Ishikawa (cell line): ENCODE results near the gene PPFIBP2.

ENCODE experiments used
- CEBPB ChIP-seq: IDR thresholded peaks from 2 replicates; pipeline ENCODE4 v1.6.1; 2012
- CREB1 ChIP-seq: IDR thresholded peaks from 2 replicates; pipeline ENCODE4 v1.6.1; 2012; ENCODE audit warnings: low read depth
- EGR1 ChIP-seq: IDR thresholded peaks from 2 replicates; pipeline ENCODE4 v1.6.1; 2012
- EP300 ChIP-seq: IDR thresholded peaks from 2 replicates; pipeline ENCODE4 v1.6.1; 2012; ENCODE audit warnings: borderline replicate concordance
- FOXM1 ChIP-seq: IDR thresholded peaks from 2 replicates; pipeline ENCODE4 v1.6.1; 2012; ENCODE audit warnings: low read depth, borderline replicate concordance
- MAX ChIP-seq: IDR thresholded peaks from 2 replicates; pipeline ENCODE4 v1.6.1; 2012
- NFIC ChIP-seq: IDR thresholded peaks from 2 replicates; pipeline ENCODE4 v1.6.1; 2012
- RAD21 ChIP-seq: IDR thresholded peaks from 2 replicates; pipeline ENCODE4 v1.6.1; 2012; ENCODE audit warnings: low read depth
- REST ChIP-seq: IDR thresholded peaks from 2 replicates; pipeline ENCODE4 v1.6.1; 2012; ENCODE audit warnings: low read depth, mild to moderate bottlenecking
- TAF1 ChIP-seq: IDR thresholded peaks from 2 replicates; pipeline ENCODE4 v1.6.1; 2012; ENCODE audit warnings: low read depth, mild to moderate bottlenecking
- TCF12 ChIP-seq: IDR thresholded peaks from 2 replicates; pipeline ENCODE4 v1.6.1; 2012; ENCODE audit warnings: low read depth
- TEAD4 ChIP-seq: IDR thresholded peaks from 2 replicates; pipeline ENCODE4 v1.6.1; 2012
- USF1 ChIP-seq: IDR thresholded peaks from 2 replicates; pipeline ENCODE4 v1.6.1; 2012
- YY1 ChIP-seq: IDR thresholded peaks from 2 replicates; pipeline ENCODE4 v1.6.1; 2012; ENCODE audit warnings: low read depth
- ZBTB7A ChIP-seq: IDR thresholded peaks from 2 replicates; pipeline ENCODE4 v1.6.1; 2012; ENCODE audit warnings: low read depth

Gene PPFIBP2

GRCh38 chr11:7597620-7598019 is 83.8 kb downstream of the PPFIBP2 start:
- TF ChIP-seq CREB1 (no peak), CEBPB (no peak), USF1 (no peak), TEAD4 (peak; percentile 50), TCF12 (peak; percentile 85), ZBTB7A (no peak), RAD21 (peak; percentile 31; the same call in 1 of the 2 replicates), YY1 (no peak), EGR1 (no peak), EP300 (peak; percentile 67; the same call in 1 of the 2 replicates), REST (no peak), TAF1 (no peak), MAX (peak; percentile 49; the same call in 1 of the 2 replicates), FOXM1 (no peak), NFIC (peak; percentile 56)

- TF ChIP-seq TCF12 (no peak), TEAD4 (no peak), CREB1 (no peak), TAF1 (no peak), RAD21 (no peak), CEBPB (no peak)
Measured at GRCh38 chr11:7599209-7599608, 85.4 kb downstream of the PPFIBP2 start.

GRCh38 chr11:7600205-7600775 is 86.5 kb downstream of the PPFIBP2 start:
- no peak for TF ChIP-seq TEAD4

GRCh38 chr11:7603031-7603781 is 89.4 kb downstream of the PPFIBP2 start:
- TF ChIP-seq MAX (no peak), YY1 (peak; percentile 55), TAF1 (no peak), EP300 (no peak), EGR1 (no peak), TEAD4 (no peak), TCF12 (no peak), CREB1 (no peak), ZBTB7A (no peak)

- TF ChIP-seq RAD21 (no peak), FOXM1 (no peak), EP300 (no peak), ZBTB7A (no peak), TAF1 (no peak), NFIC (no peak), CREB1 (no peak), MAX (no peak), EGR1 (no peak), USF1 (no peak), TCF12 (no peak), REST (no peak), CEBPB (no peak), YY1 (no peak), TEAD4 (no peak)
Measured at GRCh38 chr11:7604331-7604955, 90.6 kb downstream of the PPFIBP2 start.
